Progenitor cell of endocrine pancreas (in vitro differentiated cells): ENCODE data around the gene ANKDD1A. TPM values are rescaled to one million over a fixed set of nuclear protein-coding genes. Genes with fewer than 3 reads are reported as not detected.

Source experiments
- DNase-seq: peaks from one replicate; pipeline ENCODE4 v3.0.0; 2021; ENCODE audit warnings: low spot score; ENCODE audit not compliant: unreplicated experiment
- H3K27ac Mint-ChIP-seq: 2 replicates; pipeline ENCODE4 v1.8.0; 2021; ENCODE audit warnings: mild to moderate bottlenecking, moderate library complexity, mixed read lengths
- H3K27me3 Mint-ChIP-seq: 2 replicates; pipeline ENCODE4 v1.8.0; 2021; ENCODE audit warnings: mixed read lengths
- H3K36me3 Mint-ChIP-seq: 2 replicates; pipeline ENCODE4 v1.8.0; 2022; ENCODE audit warnings: mixed read lengths; ENCODE audit not compliant: insufficient read depth
- H3K4me1 Mint-ChIP-seq: 2 replicates; pipeline ENCODE4 v1.8.0; 2021; ENCODE audit warnings: low read depth, mixed read lengths
- H3K4me3 Mint-ChIP-seq: 2 replicates; pipeline ENCODE4 v1.8.0; 2021; ENCODE audit warnings: low read depth, mild to moderate bottlenecking, moderate library complexity, mixed read lengths
- H3K9me3 Mint-ChIP-seq: 2 replicates; pipeline ENCODE4 v1.8.0; 2021; ENCODE audit warnings: low read depth, mixed read lengths
- total RNA-seq: library from RNA; stranded (reverse); gene quantifications from 2 replicates; pipeline ENCODE4 v1.2.1, GENCODE V29; 2021
- TF ChIP-seq, protein P1 (sequence below): fragments of 200-600 bp; sonication (generic); IDR thresholded peaks from one replicate; pipeline ENCODE4 v1.5.0; 2021; ENCODE audit warnings: antibody characterized with exemption, mild to moderate bottlenecking; ENCODE audit not compliant: unreplicated experiment

ANKDD1A gene
- total RNA-seq, 1 donor from 2014 or later, result 2.0 TPM

- Mint-ChIP-seq H3K4me3 (no peak overlapping the region), H3K9me3 (peaks cover 10% of the 10 kb centered on the region), H3K27ac (no peak overlapping the region), H3K4me1 (peaks cover 3% of the 10 kb centered on the region), H3K27me3 (peaks cover 6% of the 10 kb centered on the region), H3K36me3 (no peaks in the 10 kb centered on the region)
- TF ChIP-seq, protein P1, sequence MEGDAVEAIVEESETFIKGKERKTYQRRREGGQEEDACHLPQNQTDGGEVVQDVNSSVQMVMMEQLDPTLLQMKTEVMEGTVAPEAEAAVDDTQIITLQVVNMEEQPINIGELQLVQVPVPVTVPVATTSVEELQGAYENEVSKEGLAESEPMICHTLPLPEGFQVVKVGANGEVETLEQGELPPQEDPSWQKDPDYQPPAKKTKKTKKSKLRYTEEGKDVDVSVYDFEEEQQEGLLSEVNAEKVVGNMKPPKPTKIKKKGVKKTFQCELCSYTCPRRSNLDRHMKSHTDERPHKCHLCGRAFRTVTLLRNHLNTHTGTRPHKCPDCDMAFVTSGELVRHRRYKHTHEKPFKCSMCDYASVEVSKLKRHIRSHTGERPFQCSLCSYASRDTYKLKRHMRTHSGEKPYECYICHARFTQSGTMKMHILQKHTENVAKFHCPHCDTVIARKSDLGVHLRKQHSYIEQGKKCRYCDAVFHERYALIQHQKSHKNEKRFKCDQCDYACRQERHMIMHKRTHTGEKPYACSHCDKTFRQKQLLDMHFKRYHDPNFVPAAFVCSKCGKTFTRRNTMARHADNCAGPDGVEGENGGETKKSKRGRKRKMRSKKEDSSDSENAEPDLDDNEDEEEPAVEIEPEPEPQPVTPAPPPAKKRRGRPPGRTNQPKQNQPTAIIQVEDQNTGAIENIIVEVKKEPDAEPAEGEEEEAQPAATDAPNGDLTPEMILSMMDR, result no peak
- no peak for DNase-seq
These were observed 9.8 kb upstream of the ANKDD1A start for GRCh38 chr15:64901914-64902313.

- TF ChIP-seq, protein P1, result no peak
- no peak for DNase-seq
- peaks cover 3% of the 10 kb centered on the region for H3K4me1 Mint-ChIP-seq
- peaks cover 10% of the 10 kb centered on the region for H3K9me3 Mint-ChIP-seq
- H3K27me3 Mint-ChIP-seq, result peaks cover 4% of the 10 kb centered on the region
- no peak overlapping the region for H3K4me3 Mint-ChIP-seq
- H3K36me3 Mint-ChIP-seq, result no peaks in the 10 kb centered on the region
- H3K27ac Mint-ChIP-seq, result no peak overlapping the region
These were observed 8.8 kb upstream of the ANKDD1A start for GRCh38 chr15:64902863-64903262.

- Mint-ChIP-seq H3K27me3 (peaks cover 3% of the 10 kb centered on the region), H3K36me3 (no peaks in the 10 kb centered on the region)
- TF ChIP-seq, protein P1, result no peak
These were observed 8.3 kb upstream of the ANKDD1A start for GRCh38 chr15:64903326-64903950.

GRCh38 chr15:64904189-64904588 lies 7.5 kb upstream of the ANKDD1A start:
- Mint-ChIP-seq H3K4me1 (peaks cover 3% of the 10 kb centered on the region), H3K27ac (no peak overlapping the region), H3K27me3 (peaks cover 8% of the 10 kb centered on the region), H3K9me3 (peaks cover 10% of the 10 kb centered on the region), H3K36me3 (no peaks in the 10 kb centered on the region), H3K4me3 (no peak overlapping the region)
- DNase-seq, result no peak
- TF ChIP-seq, protein P1, result no peak

More at GRCh38 chr15:64903326-64903950, 8.3 kb upstream of the ANKDD1A start:
- no peak for DNase-seq
- peaks cover 3% of the 10 kb centered on the region for H3K4me1 Mint-ChIP-seq
- H3K4me3 Mint-ChIP-seq, result no peak overlapping the region
- H3K27ac Mint-ChIP-seq, result no peak overlapping the region
- peaks cover 10% of the 10 kb centered on the region for H3K9me3 Mint-ChIP-seq

DNA sequence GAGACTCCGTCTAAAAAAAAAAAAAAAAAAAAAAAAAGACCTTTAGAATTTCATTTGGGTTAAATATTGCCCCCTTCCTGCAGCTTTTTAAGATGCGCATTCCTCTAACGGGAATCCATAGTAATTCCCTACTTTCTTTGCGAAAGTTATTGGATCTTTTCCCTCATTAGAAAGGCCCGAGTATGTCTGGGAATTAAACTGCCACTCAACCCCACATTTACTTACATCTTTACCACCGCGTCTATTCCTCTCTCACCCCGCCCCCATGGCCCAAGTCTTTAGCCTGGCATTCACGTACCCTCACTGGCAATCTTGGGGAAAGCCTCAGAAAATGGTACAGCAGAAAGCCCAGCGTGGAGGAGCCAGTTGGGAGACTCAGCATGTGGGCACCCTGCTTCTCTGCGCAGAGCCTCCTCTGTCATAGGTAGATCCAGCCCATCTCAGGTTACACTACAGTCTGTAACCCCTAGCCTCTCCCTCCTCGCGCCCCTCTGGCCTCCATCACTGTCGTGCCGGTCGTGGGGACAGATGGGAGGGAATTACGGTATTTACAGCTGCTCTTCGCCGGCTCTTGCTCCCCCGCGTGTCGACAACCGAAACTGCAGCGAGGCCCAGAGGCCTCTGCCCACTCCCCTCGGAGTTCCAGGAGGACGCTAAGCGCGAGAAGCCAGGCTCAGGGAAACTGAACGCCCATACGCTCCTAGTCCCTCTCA lies 6.4 kb upstream of the ANKDD1A start:
- Mint-ChIP-seq H3K9me3 (peaks cover 10% of the 10 kb centered on the region), H3K36me3 (no peaks in the 10 kb centered on the region), H3K27me3 (peaks cover 12% of the 10 kb centered on the region), H3K4me3 (peak overlapping the region; percentile 75), H3K27ac (peak overlapping the region; percentile 49), H3K4me1 (peaks cover 3% of the 10 kb centered on the region)
- TF ChIP-seq, protein P1, result peak; percentile 73
- DNase-seq, result peak; percentile 72
